B cell (primary cell): ENCODE results near the gene TSPAN14. TPM values are rescaled to one million over a fixed set of nuclear protein-coding genes. Genes with fewer than 3 reads are reported as not detected.

Source experiments
- ATAC-seq: fragments of 200-7000 bp; cut with Tn5 transposase; one replicate; pipeline ENCODE4 v1.10.0; 2021; ENCODE audit warnings: low read depth, mild to moderate bottlenecking, moderate number of reproducible peaks, moderate library complexity
- CTCF ChIA-PET: fragments of 350-600 bp; sonication (Branson Sonifier 250); formaldehyde crosslinking; loops from one replicate; lab custom pipeline; 2021; ENCODE audit warnings: antibody characterized with exemption, inconsistent platforms; lab: Charles Lee
- POLR2A ChIA-PET: fragments of 350-600 bp; sonication (Branson Sonifier 250); formaldehyde crosslinking; loops from one replicate; lab custom pipeline; 2021; ENCODE audit warnings: antibody characterized with exemption; lab: Charles Lee
- DNase-seq: peaks from one replicate; pipeline ENCODE4 v3.0.0; 2013
- H2AFZ ChIP-seq: 2 replicates; pipeline ENCODE4 v1.6.1; 2012; ENCODE audit warnings: mild to moderate bottlenecking, low read depth, low read length; ENCODE audit not compliant: insufficient read depth, poor library complexity, severe bottlenecking
- H3K27ac ChIP-seq, 2 donors: 1 replicate in 1 of 2; 2 replicates in 1 of 2; pipeline ENCODE4 v1.5.1; 2012 to 2013; ENCODE audit warnings: low read length in 2 of 2, mild to moderate bottlenecking in 2 of 2, moderate library complexity in 1 of 2
- H3K27me3 ChIP-seq, 4 experiments: fragments of 200-600 bp in 1 of 4; sonication (generic) in 1 of 4; replicated peaks in 1 of 4; 1 replicate in 2 of 4; 2 replicates in 2 of 4; pipeline versions ENCODE4 v1.6.1 to v1.7.0; 2013 to 2016; ENCODE audit warnings: low read length in 3 of 4, mild to moderate bottlenecking in 2 of 4, mixed read lengths in 1 of 4, moderate library complexity in 1 of 4; ENCODE audit not compliant: insufficient read depth in 4 of 4, control insufficient read depth in 3 of 4; ENCODE audit errors: control extremely low read depth in 1 of 4
- H3K36me3 ChIP-seq, 2 experiments: replicated peaks in 1 of 2; 1 replicate in 1 of 2; 2 replicates in 1 of 2; pipeline versions ENCODE4 v1.6.1 to v1.7.1; 2013; ENCODE audit warnings: low read length in 1 of 2; ENCODE audit not compliant: insufficient read depth in 2 of 2, control insufficient read depth in 1 of 2; ENCODE audit errors: control extremely low read depth in 1 of 2, extremely low read depth in 1 of 2
- H3K4me1 ChIP-seq, 2 donors: fragments of 200-600 bp in 1 of 2; sonication (generic) in 1 of 2; 1 replicate in 1 of 2; 2 replicates in 1 of 2; pipeline versions ENCODE4 v1.5.1 to v1.6.1; 2013 to 2017; ENCODE audit warnings: low read length in 2 of 2; ENCODE audit not compliant: control insufficient read depth in 2 of 2, insufficient read depth in 2 of 2
- H3K4me2 ChIP-seq: replicated peaks from 2 replicates; pipeline ENCODE3; 2012; ENCODE audit warnings: mild to moderate bottlenecking, low read depth, low read length; ENCODE audit not compliant: poor library complexity, severe bottlenecking
- H3K4me3 ChIP-seq, 5 experiments: fragments of 200-600 bp in 1 of 5; sonication (generic) in 1 of 5; 1 replicate in 3 of 5; 2 replicates in 2 of 5; pipeline versions ENCODE4 v1.5.1 to v1.7.0; 2011 to 2016; ENCODE audit warnings: low read length in 4 of 5, mild to moderate bottlenecking in 4 of 5, low read depth in 2 of 5, control low read depth in 1 of 5, moderate library complexity in 1 of 5; ENCODE audit not compliant: insufficient read depth in 1 of 5; ENCODE audit errors: control extremely low read depth in 1 of 5, extremely low read depth in 1 of 5
- H3K79me2 ChIP-seq: fragments of 200-600 bp; sonication (generic); one replicate; pipeline ENCODE4 v1.6.0; 2016; ENCODE audit warnings: low read length; ENCODE audit not compliant: control insufficient read depth, insufficient read depth
- H3K9ac ChIP-seq: fragments of 200-600 bp; sonication (generic); 2 replicates; pipeline ENCODE4 v1.6.1; 2017; ENCODE audit warnings: mild to moderate bottlenecking, low read length, moderate library complexity
- H3K9me3 ChIP-seq, 3 donors: one replicate each; pipeline versions ENCODE4 v1.6.1 to v1.7.1; 2013; ENCODE audit warnings: low read length in 2 of 3; ENCODE audit not compliant: control insufficient read depth in 2 of 3, insufficient read depth in 1 of 3; ENCODE audit errors: control extremely low read depth in 1 of 3
- H4K20me1 ChIP-seq: 2 replicates; pipeline ENCODE4 v1.6.0; 2012; ENCODE audit warnings: mild to moderate bottlenecking, low read length; ENCODE audit not compliant: insufficient read depth, control insufficient read depth, poor library complexity, severe bottlenecking
- H3K27ac Mint-ChIP-seq: one replicate; pipeline ENCODE4 v1.8.0; 2021; ENCODE audit warnings: mixed read lengths
- H3K27me3 Mint-ChIP-seq: one replicate; pipeline ENCODE4 v1.8.0; 2021; ENCODE audit warnings: mixed read lengths
- H3K4me1 Mint-ChIP-seq: one replicate; pipeline ENCODE4 v1.8.0; 2021; ENCODE audit warnings: mixed read lengths
- H3K4me3 Mint-ChIP-seq: one replicate; pipeline ENCODE4 v1.8.0; 2021; ENCODE audit warnings: mixed read lengths
- H3K9me3 Mint-ChIP-seq: one replicate; pipeline ENCODE4 v1.8.0; 2022; ENCODE audit warnings: mixed read lengths; ENCODE audit not compliant: insufficient read depth
- EZH2 ChIP-seq: IDR thresholded peaks from 2 replicates; pipeline ENCODE4 v1.6.1; 2012; ENCODE audit warnings: borderline replicate concordance, low read depth, mild to moderate bottlenecking, moderate library complexity, low read length; ENCODE audit not compliant: insufficient read depth, poor library complexity, severe bottlenecking
- WGBS: methylation state at CpG from one replicate; pipeline ENCODE4 v1.1.5; 2013; ENCODE audit warnings: missing lambda C conversion rate; ENCODE audit not compliant: insufficient coverage; 5-methylcytosine and 5-hydroxymethylcytosine counted together
- intact Hi-C: fragments of 100-400 bp; cut with micrococcal nuclease; formaldehyde crosslinking; loops from one replicate; pipeline ENCODE4 v1.10.0; 2022
- polyA plus RNA-seq: library from polyadenylated mRNA; depleted of rRNA; stranded (reverse); fragments of >200 nt; gene quantifications from 2 replicates; pipeline ENCODE4 v1.2.3, GENCODE V29; 2012
- total RNA-seq, 2 donors: library from RNA; stranded (reverse); fragments of 120-200 nt in 1 of 2; gene quantifications; 1 replicate in 1 of 2; 2 replicates in 1 of 2; pipeline versions ENCODE4 v1.2.3 to v1.2.4, GENCODE V29; 2013 to 2022
- TF ChIP-seq, protein P1 (sequence below): fragments of 200-600 bp; IDR thresholded peaks from one replicate; pipeline ENCODE4 v1.8.0; 2022; ENCODE audit warnings: antibody characterized with exemption, mild to moderate bottlenecking

Gene TSPAN14
- total and polyA plus RNA-seq, 2 donors (not counting 1 experiment from before 2014, with no cell fraction given), result 27.8 to 55.3 TPM

DNA sequence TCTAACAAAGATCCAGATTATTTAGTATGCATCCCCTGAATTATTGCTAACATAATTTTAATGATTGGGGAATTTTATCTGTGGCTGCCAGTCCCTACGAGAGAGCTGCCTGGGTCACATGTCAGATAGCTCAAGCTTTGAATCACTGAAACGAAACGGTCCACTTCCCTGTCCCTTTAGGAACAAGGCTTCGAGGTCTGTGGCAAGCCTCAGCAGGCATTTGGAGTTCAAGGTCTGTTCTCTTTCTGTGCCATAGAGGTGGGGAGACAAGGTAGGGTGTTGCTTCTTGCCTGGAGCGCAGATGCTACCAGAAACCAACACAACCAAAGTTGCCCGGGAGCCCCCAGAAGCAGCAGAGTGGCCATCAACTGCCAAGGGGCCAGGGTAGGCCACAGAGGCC, 69.7 kb downstream of the TSPAN14 start:
- no peak overlapping the region for H3K4me2 ChIP-seq
- no peak overlapping the region for H2AFZ ChIP-seq
- no peak overlapping the region for H3K9ac ChIP-seq
- H3K79me2 ChIP-seq, result no peaks in the 10 kb centered on the region
- no peaks in the 10 kb centered on the region for H3K9me3 ChIP-seq
- H3K4me3 ChIP-seq, result no peak overlapping the region
- peaks cover 0 to 7% of the 10 kb centered on the region in 2 experiments for H3K36me3 ChIP-seq
- H3K4me1 ChIP-seq, result peaks cover 7 to 15% of the 10 kb centered on the region in 2 donors
- no peak for ATAC-seq
- H3K4me3 Mint-ChIP-seq, result no peak overlapping the region
- peaks cover 22% of the 10 kb centered on the region for H3K4me1 Mint-ChIP-seq
- ChIA-PET CTCF (no interaction called here), POLR2A (no interaction called here)
- peak overlapping the region; percentile 41 for H3K27ac Mint-ChIP-seq
- H3K27me3 Mint-ChIP-seq, result no peaks in the 10 kb centered on the region
- no peaks in the 10 kb centered on the region for H4K20me1 ChIP-seq
- TF ChIP-seq, protein P1, sequence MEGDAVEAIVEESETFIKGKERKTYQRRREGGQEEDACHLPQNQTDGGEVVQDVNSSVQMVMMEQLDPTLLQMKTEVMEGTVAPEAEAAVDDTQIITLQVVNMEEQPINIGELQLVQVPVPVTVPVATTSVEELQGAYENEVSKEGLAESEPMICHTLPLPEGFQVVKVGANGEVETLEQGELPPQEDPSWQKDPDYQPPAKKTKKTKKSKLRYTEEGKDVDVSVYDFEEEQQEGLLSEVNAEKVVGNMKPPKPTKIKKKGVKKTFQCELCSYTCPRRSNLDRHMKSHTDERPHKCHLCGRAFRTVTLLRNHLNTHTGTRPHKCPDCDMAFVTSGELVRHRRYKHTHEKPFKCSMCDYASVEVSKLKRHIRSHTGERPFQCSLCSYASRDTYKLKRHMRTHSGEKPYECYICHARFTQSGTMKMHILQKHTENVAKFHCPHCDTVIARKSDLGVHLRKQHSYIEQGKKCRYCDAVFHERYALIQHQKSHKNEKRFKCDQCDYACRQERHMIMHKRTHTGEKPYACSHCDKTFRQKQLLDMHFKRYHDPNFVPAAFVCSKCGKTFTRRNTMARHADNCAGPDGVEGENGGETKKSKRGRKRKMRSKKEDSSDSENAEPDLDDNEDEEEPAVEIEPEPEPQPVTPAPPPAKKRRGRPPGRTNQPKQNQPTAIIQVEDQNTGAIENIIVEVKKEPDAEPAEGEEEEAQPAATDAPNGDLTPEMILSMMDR, result no peak
- no peak for TF ChIP-seq EZH2
- H3K9me3 Mint-ChIP-seq, result no peaks in the 10 kb centered on the region
- no peak overlapping the region for H3K27ac ChIP-seq
- WGBS, result 63% methylated on average over 5 of the region's 6 CpGs
- no peaks in the 10 kb centered on the region for H3K27me3 ChIP-seq
- intact Hi-C loops, result no loop called here
- DNase-seq, result no peak

- Histone ChIP-seq H3K4me2 (no peak overlapping the region), H3K9me3 (no peaks in the 10 kb centered on the region), H3K4me1 (peaks cover 1 to 11% of the 10 kb centered on the region in 2 donors), H4K20me1 (no peaks in the 10 kb centered on the region), H3K4me3 (no peak overlapping the region), H3K9ac (no peak overlapping the region), H3K36me3 (peaks cover 0 to 7% of the 10 kb centered on the region in 2 experiments), H3K27me3 (no peaks in the 10 kb centered on the region), H3K79me2 (no peaks in the 10 kb centered on the region), H3K27ac (no peak overlapping the region), H2AFZ (no peak overlapping the region)
- Mint-ChIP-seq H3K9me3 (no peaks in the 10 kb centered on the region), H3K27ac (no peak overlapping the region), H3K27me3 (no peaks in the 10 kb centered on the region), H3K4me1 (peaks cover 16% of the 10 kb centered on the region), H3K4me3 (no peak overlapping the region)
- ChIA-PET CTCF (interaction anchor here (1.0 kb wide), 1 partner anchor 20 kb away, joined by 3 read pairs; no protein-coding TSS in a partner anchor), POLR2A (no interaction called here)
- TF ChIP-seq EZH2, result no peak
- TF ChIP-seq, protein P1, result no peak
- 96% methylated on average over 8 of the region's 12 CpGs for WGBS
- intact Hi-C loops, result no loop called here
- DNase-seq (no peak), ATAC-seq (no peak)
Measured at GRCh38 chr10:80524190-80524909, 70.2 kb downstream of the TSPAN14 start.
